ENCODE data around the gene MACROD2.

MACROD2 gene

DNA sequence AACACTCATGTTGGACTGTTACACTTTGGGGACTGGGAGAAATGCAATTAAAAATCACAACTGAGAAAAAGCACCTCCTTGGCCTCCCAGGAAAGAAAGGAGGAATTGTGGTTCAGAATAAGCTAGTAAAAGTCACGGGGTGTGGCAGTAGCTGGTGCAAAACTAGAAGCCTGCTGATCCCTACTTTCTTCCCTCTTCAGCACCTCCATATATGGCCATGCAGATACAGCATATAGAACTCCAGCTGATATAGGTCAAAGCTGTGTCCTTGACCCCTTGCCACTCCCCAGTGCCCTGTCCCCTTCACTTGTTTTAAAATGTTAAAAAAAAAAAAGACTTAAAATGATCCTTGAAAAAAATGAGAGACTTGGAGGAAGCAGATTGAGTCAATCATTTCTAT, 347.6 kb downstream of the MACROD2 start:
- no peak for DNase-seq

GRCh38 chr20:14343491-14344065, 348.3 kb downstream of the MACROD2 start:
- DNase-seq: no peak

DNA sequence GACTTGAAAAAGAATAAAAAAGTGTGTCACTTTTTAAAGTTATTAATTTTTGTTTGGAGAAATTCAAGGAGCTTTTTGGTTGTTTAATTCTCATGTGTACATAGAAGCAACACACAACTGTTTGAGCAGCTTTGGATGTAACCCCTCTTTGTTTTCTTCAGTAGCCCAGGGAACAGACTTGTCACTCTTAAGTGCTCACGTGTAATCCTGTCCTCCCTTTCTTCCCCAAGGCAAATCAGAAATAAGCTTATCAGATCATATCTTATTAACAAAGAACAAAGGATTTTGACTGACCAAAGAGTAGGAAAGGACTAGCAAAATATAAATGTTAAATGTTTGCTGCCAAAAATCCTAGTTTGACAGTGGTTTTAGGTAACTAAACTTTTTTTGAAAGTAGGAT, 349.4 kb downstream of the MACROD2 start:
- no peak for DNase-seq

DNA sequence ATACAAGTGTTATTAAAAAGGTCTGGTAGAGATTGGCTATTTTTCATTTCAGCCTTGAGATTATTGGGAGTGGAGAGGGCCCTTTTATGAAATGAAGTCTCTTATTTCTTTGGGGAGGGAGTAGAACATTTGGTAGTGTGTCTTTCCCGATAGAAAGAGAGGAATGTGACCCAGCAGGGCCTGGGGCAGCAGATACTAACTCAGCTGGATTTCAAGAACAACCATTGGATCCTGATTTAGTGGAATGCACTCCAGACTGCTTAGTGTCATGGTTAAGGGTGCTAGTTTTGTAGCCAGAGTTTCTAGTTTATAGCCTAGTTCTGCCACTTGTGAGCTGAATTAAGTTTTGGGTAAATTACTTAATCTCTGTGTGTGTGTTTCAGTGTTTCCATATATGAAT, 360.5 kb downstream of the MACROD2 start:
- no peak for DNase-seq

GRCh38 chr20:14360416-14360815, 365.1 kb downstream of the MACROD2 start:
- no peak for DNase-seq

GRCh38 chr20:14361509-14362345, 366.4 kb downstream of the MACROD2 start:
- DNase-seq: no peak

DNA sequence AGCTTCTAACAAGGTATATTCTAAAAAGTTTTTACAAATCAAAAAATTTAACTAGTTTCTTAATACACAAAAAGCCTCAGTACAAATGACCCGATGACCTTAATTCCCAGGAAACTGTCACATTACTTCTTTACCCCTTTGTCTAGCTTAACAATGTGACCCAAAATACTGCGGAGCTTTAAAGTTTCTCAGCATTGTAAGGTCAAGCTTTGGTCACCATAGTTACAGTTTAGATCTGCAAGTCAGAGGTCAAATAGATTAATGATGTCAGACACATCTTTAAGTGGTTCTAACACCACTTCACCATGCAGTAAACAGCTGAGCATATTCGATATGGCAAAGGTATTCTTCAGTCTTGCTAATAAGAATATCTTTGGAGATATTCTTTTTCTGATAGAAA, 378.9 kb downstream of the MACROD2 start:
- DNase-seq: no peak

DNA sequence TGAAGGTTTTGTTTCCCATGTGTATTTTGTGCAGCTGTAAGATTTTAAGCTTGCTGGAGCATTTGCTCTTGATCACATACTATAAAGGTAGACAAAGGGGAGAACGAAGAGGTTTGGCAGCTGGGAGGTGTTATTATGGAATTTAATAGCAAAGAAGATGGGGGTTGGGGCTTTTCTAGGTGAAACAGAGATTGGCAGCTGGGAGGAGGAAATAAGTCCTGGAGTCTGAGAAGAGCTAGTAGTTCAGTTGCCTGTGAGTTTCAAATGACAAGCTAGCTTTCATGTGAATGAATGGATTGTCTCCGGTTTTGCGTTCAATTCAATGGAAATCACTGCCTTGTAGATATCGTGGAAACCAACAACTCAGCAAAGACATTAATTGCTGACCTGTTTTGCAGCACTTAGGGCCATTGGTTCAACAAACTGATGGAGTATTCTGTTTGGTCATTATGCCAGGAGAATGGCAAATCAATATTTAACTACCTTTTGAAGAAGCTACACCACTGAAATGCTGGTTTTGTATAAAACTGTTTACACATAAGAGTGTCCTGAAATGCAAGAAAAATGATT, 380.2 kb downstream of the MACROD2 start:
- no peak for DNase-seq

- no peak for DNase-seq
These were observed 383.0 kb downstream of the MACROD2 start for GRCh38 chr20:14378326-14378725.

- no peak for DNase-seq
These were observed 388.0 kb downstream of the MACROD2 start for GRCh38 chr20:14383335-14383734.

- no peak for DNase-seq
These were observed 389.3 kb downstream of the MACROD2 start for GRCh38 chr20:14384416-14385175.

GRCh38 chr20:14385176-14385740, 389.9 kb downstream of the MACROD2 start:
- no peak for DNase-seq

DNA sequence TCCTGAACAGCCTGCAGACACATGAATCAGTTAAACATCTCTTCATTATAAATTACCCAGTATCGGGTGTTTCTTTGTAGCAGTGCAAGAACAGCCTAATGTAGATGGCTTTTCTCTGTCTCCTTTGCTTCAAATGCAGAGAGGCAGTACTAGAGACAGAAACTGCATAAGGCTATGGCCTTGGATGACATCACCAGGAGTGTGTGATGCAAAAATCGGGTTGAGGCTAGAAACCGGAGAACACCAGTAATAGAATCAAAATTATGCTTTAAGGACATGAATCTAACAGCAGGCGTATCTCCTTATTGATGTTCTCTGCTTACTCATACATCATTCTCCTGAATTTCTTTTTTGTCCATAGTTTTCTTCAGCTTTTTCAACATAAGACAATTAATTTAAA, 391.4 kb downstream of the MACROD2 start:
- no peak for DNase-seq

DNA sequence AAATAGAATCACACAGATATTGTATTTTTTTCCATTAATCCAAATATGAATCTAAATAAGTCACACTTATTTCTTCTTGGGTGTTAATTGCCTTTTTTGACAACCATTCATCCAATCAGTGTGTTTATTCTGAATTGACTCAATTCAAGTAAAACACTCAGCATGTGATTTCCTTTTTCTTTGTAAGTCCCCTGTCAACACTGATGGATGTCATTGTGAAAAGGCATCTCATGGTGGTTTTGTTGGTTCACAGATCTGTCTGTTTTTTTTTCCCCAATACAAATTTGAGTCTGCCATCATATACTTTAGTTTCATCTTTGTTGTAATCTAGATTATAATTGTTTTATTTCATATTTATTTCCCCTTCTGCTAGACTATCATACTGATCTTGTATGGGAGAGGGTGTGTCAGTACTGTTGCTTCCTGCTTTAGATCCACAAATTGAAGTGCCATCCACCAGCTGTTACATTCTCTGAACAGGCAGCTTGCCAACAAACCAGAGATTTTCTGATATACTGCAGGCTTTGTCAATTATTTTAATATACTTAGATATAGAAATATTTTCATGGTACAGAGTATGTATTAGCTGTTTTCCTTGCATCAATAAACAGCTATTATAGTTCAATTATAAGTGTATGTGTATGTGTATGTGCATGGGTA, 406.3 kb downstream of the MACROD2 start:
- no peak for DNase-seq

DNA sequence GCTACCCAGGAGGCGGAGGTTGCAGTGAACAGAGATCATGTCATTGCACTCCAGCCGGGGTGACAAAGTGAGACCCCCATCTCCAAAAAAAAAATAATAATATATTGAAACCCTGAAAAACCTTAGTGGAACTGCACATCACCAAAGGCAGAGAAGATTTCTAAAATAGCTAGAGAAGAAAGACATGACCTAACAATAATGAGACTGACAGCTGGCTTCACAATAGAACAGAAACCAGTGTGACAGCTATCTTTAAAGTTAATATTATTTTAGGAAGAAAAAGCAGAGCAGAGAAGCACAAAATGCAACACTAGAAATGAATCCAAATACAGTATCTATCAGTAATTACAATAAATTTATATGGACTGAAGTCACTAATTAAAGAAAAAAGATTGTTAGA, 409.2 kb downstream of the MACROD2 start:
- no peak for DNase-seq

GRCh38 chr20:14406495-14406894, 411.2 kb downstream of the MACROD2 start:
- DNase-seq: no peak

DNA sequence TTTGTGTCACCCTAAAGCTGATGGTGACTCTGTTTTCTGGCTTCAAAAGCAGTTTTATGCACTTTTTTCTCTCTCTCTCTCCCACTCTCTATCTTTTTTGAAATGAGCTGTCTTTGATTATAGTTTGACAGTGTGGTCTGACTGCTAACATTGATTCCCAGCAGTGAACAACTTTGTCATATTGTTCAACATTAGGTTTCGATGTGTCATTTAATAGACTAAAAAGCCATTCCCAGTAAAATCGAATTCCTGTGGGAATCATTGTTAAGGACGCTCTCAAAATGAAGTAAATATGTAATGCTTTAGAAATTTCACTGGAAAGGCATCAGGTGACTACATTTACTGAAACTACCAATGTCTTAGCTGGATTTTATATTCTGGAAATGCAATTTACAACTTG, 412.0 kb downstream of the MACROD2 start:
- DNase-seq: no peak

DNA sequence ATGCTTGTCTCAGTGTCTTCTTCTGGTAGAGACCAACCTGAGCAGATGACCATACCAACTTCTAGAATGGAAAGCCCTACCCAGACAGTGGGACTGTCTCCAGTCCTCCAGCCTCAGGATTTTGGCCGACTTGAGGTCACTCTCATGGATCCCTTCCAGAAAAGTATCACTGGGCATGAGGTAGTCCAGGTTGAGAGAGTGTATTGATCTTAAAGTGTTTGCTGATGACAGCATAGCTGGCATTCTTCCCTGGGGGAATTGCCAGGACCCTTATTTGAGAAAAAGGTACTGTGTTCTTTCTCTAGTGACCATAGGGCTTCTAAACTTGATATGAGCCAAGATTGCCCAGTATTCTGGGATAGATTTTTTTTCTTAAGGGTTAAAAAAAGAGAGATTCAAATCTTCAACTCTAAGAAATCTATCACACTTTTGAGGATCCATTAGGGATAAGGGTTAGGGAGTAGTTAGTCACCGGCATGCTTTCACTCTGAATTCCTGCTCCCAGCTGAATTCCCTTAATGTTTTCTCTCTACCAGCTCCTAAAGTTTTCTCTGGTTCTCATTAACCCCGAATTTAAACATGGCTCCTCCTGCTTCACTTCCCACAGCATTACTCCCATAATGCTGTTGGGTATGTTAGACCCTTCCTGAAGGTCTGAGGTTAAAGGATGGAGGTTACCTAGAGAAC, 415.7 kb downstream of the MACROD2 start:
- no peak for DNase-seq

DNA sequence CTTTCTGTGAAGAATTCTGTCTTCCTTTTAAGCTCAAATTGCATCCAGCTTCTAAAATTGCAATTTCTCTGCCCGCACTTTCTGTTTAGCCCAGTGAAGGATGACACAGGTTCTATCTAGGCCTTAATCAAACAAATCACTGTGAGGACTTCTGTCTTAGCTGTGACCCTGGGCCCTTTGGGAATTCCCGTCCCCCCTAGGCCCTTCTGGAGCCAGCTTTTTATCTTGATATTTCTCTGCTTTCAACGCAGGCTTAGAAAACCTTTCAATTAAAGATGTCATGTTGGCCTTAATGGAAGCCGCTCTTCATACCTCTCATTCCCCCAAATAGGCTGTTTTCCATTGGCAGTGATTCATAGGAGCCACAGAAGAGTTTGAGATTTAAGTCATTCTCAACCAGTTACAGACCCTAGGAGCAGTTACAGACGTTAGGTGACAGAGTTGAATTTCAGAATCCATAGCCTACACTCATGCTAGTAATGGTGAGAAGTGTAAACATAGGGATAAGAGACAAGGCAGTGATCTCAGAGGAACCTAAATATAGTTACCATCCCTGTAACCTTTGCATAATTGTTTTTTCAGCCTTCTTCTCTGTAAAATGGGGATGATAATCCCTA, 416.9 kb downstream of the MACROD2 start:
- DNase-seq: no peak

DNA sequence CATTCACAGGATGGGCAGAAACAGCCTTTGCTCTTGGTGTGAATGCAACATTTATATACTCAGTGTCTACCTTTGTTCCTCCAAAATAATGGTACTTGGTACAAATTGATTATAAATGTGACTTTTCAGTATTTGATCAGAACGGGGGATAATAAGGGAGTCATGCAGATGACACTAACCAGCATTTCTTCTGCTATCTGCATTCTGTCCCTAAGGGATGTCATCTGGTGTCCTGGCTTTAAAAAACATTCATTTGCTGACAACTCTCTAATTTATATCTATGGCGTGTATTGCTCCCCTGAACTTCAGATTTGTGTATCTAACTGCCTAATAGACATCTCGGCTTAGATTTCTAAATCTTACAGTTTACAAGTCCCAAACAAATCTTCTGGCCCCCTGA, 418.5 kb downstream of the MACROD2 start:
- no peak for DNase-seq

- DNase-seq: no peak
These were observed 419.2 kb downstream of the MACROD2 start for GRCh38 chr20:14414560-14414959.

DNA sequence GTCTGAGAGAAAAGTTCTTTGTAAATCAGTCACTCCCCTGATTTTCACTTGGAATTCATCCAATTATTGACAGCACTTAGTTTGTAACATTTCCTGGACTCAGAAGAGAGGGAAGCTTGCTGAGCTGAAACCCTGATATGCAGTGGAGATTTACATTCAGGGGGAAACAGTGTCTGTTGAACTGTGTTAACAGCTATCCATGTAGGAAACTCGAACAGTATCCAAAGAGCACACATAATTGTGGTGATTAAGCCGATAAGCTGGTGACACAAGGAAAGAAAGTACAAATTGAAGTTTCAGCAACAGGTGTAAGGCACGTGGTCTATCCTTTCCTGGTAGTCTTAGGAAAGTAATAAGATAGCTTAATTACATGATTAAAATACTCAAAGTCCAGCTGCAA, 420.2 kb downstream of the MACROD2 start:
- DNase-seq: no peak

Data from activated effector memory CD4-positive, alpha-beta T cell treated with anti-CD3 and anti-CD28 coated beads, Interleukin-2, amount 50 U/mL, for 16 hours (primary cell).